Naive thymus-derived CD8-positive, alpha-beta T cell (primary cell): Measurements from ENCODE around the gene GEMIN5. TPM values are rescaled to one million over a fixed set of nuclear protein-coding genes. Genes with fewer than 3 reads are reported as not detected.

Experiments used
- ATAC-seq, 2 donors: fragments of 150-1000 bp; cut with Tn5 transposase in 1 of 2; sonication (Bioruptor Pico), chemical (Tn5 transposase) in 1 of 2; 1 replicate in 1 of 2; 2 replicates in 1 of 2; pipeline ENCODE4 v1.10.0; 2021; ENCODE audit warnings: mild to moderate bottlenecking in 2 of 2, moderate library complexity in 2 of 2
- POLR2A ChIA-PET: fragments of 350-600 bp; sonication (Branson Sonifier 250); formaldehyde crosslinking; loops from one replicate; lab custom pipeline; 2021; ENCODE audit warnings: antibody characterized with exemption; lab: Charles Lee
- DNase-seq, 10 donors: peaks; one replicate each; pipeline versions ENCODE4 v3.0.0 to v3.0.0-alpha.2; 2020 to 2022
- H3K27ac Mint-ChIP-seq, 10 donors: one replicate each; pipeline ENCODE4 v1.8.0; 2020 to 2022; ENCODE audit warnings: mild to moderate bottlenecking in 10 of 10, mixed read lengths in 10 of 10, moderate library complexity in 4 of 10, inconsistent platforms in 1 of 10
- H3K27me3 Mint-ChIP-seq, 5 donors: one replicate each; pipeline ENCODE4 v1.8.0; 2021 to 2022; ENCODE audit warnings: mixed read lengths in 5 of 5
- H3K36me3 Mint-ChIP-seq, 3 donors: one replicate each; pipeline ENCODE4 v1.8.0; 2020 to 2022; ENCODE audit warnings: mixed read lengths in 3 of 3, mild to moderate bottlenecking in 2 of 3, inconsistent platforms in 1 of 3
- H3K4me1 Mint-ChIP-seq, 4 donors: one replicate each; pipeline ENCODE4 v1.8.0; 2021 to 2022; ENCODE audit warnings: mixed read lengths in 4 of 4
- H3K4me3 Mint-ChIP-seq, 10 donors: one replicate each; pipeline ENCODE4 v1.8.0; 2020 to 2022; ENCODE audit warnings: mild to moderate bottlenecking in 10 of 10, mixed read lengths in 10 of 10, moderate library complexity in 6 of 10, inconsistent platforms in 1 of 10
- H3K9me3 Mint-ChIP-seq, 9 donors: one replicate each; pipeline ENCODE4 v1.8.0; 2020 to 2022; ENCODE audit warnings: mixed read lengths in 9 of 9, mild to moderate bottlenecking in 3 of 9, inconsistent platforms in 1 of 9, moderate library complexity in 1 of 9
- polyA plus RNA-seq, 3 donors: library from polyadenylated mRNA; unstranded; fragments of 300-500 nt; fragmentation: Illumina TruSeq; gene quantifications; one replicate each; pipeline ENCODE4 v1.2.3, GENCODE V29; 2021
- total RNA-seq, 8 experiments: library from RNA in 2 of 8; stranded (reverse) in 2 of 8; gene quantifications; one replicate each; pipeline ENCODE4 v1.2.3 and lab custom pipeline; 2021 to 2026

GEMIN5 gene
- total and polyA plus RNA-seq, 5 experiments from 2014 or later, result 6.2 to 18.7 (median 10.5) TPM

GRCh38 chr5:154851351-154851750 lies 86.7 kb downstream of the GEMIN5 start:
- Mint-ChIP-seq H3K4me1 (peaks cover 0 to 10% (median 4%) of the 10 kb centered on the region in 4 donors), H3K4me3 (no peak overlapping the region), H3K9me3 (no peaks in the 10 kb centered on the region), H3K27ac (no peak overlapping the region), H3K27me3 (no peaks in the 10 kb centered on the region), H3K36me3 (no peaks in the 10 kb centered on the region)
- DNase-seq (no peak), ATAC-seq (no peak)
- POLR2A ChIA-PET, result no interaction called here

DNA sequence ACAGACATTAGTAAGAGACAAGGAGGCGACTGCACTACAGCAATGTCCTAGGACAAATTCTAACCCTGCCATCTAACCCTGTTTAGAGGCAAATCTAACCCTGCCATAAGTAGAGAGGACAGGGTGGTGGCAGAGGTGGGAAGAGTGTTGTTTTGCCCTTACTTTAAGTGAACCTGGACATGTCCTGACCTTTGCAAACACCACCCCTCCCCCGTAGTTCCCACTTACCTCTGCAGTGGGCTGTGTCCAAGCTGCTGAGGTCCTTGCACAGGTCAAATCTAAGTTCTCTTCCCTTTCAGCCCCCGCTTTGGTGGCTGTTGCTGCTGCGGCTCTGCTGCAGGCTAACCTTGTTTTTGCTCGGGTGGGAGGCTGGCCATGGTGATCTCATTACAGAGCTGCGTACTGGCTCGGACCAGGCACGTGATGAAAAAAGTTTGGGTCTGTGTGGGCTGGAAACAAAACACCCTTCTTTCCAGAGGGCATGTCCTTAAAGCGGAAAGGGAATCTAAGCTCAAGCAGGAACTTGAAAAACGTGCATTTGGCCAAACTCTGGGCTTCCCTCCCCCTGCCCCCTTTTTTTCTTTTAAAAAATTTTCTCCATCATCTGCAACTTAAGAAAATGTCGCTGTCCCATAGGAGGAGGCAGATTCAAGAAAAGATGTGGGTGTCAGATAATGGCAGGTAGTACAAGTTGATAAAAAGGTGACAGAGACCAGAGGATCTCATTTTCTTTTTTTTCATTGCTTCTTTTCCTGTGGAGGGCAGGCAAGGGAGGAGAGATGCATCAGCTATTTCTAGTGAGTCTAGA lies 87.6 kb downstream of the GEMIN5 start, which contains the start of gene FAXDC2:
FAXDC2 (minus strand) TSS at position 349 of the 808 bp plus-strand sequence. CDS start 12,425 bp downstream, outside the sequence.
- H3K27ac Mint-ChIP-seq, result peak within 1 kb of the TSS in 3 of 10 donors; percentile 27 to 54 (median 41)
- POLR2A ChIA-PET, result no interaction called here
- no peaks in the 10 kb centered on the region for H3K36me3 Mint-ChIP-seq
- no peaks in the 10 kb centered on the region for H3K27me3 Mint-ChIP-seq
- peak within 1 kb of the TSS in 2 of 10 donors; percentile 3 to 37 for H3K4me3 Mint-ChIP-seq
- H3K4me1 Mint-ChIP-seq, result peaks cover 0 to 10% (median 4%) of the 10 kb centered on the region in 4 donors
- H3K9me3 Mint-ChIP-seq, result no peaks in the 10 kb centered on the region
- ATAC-seq (no peak), DNase-seq (no peak)

DNA sequence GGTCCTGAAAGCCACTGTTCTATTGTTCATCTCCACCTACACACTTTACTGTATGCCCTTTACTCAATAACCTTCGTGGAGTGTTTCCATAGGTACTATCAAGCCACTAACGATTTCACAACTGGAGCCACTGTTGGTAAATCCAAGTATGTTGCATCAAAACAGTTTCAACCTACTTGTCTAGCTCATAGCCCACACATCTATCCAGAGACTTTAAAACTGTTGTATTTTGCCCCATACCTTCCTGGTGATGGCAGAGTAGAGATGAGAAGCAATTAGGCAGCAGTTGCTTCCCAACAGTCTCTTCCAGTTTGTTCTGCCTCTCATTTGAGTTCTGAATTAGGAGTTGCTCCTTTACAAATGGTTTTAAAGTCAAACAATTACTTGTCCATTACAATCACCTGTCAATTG lies 88.2 kb downstream of the GEMIN5 start:
- ATAC-seq, result no peak
- peaks cover 0 to 10% (median 4%) of the 10 kb centered on the region in 4 donors for H3K4me1 Mint-ChIP-seq

DNA sequence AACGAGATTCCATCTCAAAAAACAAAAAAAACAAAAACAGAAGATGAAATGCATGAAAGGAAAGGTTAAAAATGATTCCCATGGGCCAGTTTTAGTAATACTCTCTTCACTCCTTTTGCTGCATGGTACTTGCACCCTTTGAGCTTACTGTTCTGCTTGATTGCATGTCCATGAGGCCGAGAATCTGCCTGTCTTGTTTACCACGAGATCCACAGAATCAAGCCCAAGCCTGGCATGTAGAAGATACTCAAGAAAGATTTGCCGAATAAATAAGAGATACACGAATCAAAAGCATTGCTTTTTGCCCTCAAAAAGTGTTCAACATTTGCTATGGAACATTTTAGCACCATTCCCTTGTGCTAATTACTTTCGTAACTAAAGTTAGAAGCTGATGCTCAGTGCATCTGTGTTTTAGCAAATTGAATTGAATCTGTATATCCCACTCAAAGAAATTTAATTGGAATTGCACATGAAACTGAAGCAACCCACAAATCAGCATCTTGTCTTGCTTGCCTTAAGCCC lies 88.7 kb downstream of the GEMIN5 start:
- H3K27me3 Mint-ChIP-seq, result no peaks in the 10 kb centered on the region
- no peaks in the 10 kb centered on the region for H3K36me3 Mint-ChIP-seq
- no peak overlapping the region for H3K4me3 Mint-ChIP-seq
- no peaks in the 10 kb centered on the region for H3K9me3 Mint-ChIP-seq
- H3K27ac Mint-ChIP-seq, result no peak overlapping the region
- no peak for ATAC-seq
- peaks cover 0 to 10% (median 4%) of the 10 kb centered on the region in 4 donors for H3K4me1 Mint-ChIP-seq
- POLR2A ChIA-PET, result no interaction called here
- no peak for DNase-seq

More for the DNA sequence above, 88.2 kb downstream of the GEMIN5 start:
- H3K9me3 Mint-ChIP-seq, result no peaks in the 10 kb centered on the region
- POLR2A ChIA-PET, result no interaction called here
- H3K36me3 Mint-ChIP-seq, result no peaks in the 10 kb centered on the region
- no peak overlapping the region for H3K27ac Mint-ChIP-seq
- H3K4me3 Mint-ChIP-seq, result no peak overlapping the region
- no peaks in the 10 kb centered on the region for H3K27me3 Mint-ChIP-seq
- DNase-seq, result no peak

- DNase-seq (no peak), ATAC-seq (no peak)
- Mint-ChIP-seq H3K4me1 (peaks cover 0 to 2% (median 0%) of the 10 kb centered on the region in 4 donors), H3K27ac (no peak overlapping the region), H3K9me3 (no peaks in the 10 kb centered on the region), H3K36me3 (no peaks in the 10 kb centered on the region), H3K4me3 (no peak overlapping the region), H3K27me3 (no peaks in the 10 kb centered on the region)
- POLR2A ChIA-PET, result no interaction called here
These were observed 93.2 kb downstream of the GEMIN5 start for GRCh38 chr5:154844809-154845208.

GRCh38 chr5:154842689-154843530 lies 95.1 kb downstream of the GEMIN5 start:
- no peak for ATAC-seq
- no peaks in the 10 kb centered on the region for H3K36me3 Mint-ChIP-seq
- peaks cover 0 to 4% (median 0%) of the 10 kb centered on the region in 4 donors for H3K4me1 Mint-ChIP-seq
- no peak overlapping the region for H3K27ac Mint-ChIP-seq
- no peak for DNase-seq
- H3K9me3 Mint-ChIP-seq, result no peaks in the 10 kb centered on the region
- H3K4me3 Mint-ChIP-seq, result no peak overlapping the region
- POLR2A ChIA-PET, result no interaction called here
- H3K27me3 Mint-ChIP-seq, result no peaks in the 10 kb centered on the region

DNA sequence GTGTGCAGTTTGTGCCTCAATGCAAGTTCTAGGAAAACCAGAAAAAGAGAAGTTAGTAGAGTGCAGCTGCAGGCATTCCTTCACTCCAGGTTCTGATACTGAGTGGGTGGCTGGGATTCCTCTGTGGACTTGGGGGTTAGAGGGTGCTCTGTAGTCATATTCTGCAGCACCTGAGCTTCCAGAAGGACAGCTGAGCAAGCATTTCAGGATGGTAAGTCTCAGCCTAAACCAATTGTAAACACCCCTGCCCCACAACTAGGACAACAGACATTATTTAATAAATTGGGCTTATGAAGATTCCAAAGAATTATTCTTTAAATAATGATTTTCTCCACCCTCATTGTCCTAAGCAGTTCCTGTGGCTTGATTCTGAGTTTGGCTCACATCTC lies 96.7 kb downstream of the GEMIN5 start:
- no peak for ATAC-seq
- Mint-ChIP-seq H3K4me3 (no peak overlapping the region), H3K27me3 (no peaks in the 10 kb centered on the region), H3K27ac (peak overlapping the region in 1 of 10 donors; percentile 8), H3K36me3 (no peaks in the 10 kb centered on the region), H3K4me1 (peaks cover 0 to 4% (median 0%) of the 10 kb centered on the region in 4 donors), H3K9me3 (no peaks in the 10 kb centered on the region)
- DNase-seq, result no peak
- POLR2A ChIA-PET, result interaction anchor here (0.7 to 1.7 kb wide), 2 partner anchors 9 to 16 kb away, joined by 3 to 7 read pairs; no protein-coding TSS in a partner anchor

DNA sequence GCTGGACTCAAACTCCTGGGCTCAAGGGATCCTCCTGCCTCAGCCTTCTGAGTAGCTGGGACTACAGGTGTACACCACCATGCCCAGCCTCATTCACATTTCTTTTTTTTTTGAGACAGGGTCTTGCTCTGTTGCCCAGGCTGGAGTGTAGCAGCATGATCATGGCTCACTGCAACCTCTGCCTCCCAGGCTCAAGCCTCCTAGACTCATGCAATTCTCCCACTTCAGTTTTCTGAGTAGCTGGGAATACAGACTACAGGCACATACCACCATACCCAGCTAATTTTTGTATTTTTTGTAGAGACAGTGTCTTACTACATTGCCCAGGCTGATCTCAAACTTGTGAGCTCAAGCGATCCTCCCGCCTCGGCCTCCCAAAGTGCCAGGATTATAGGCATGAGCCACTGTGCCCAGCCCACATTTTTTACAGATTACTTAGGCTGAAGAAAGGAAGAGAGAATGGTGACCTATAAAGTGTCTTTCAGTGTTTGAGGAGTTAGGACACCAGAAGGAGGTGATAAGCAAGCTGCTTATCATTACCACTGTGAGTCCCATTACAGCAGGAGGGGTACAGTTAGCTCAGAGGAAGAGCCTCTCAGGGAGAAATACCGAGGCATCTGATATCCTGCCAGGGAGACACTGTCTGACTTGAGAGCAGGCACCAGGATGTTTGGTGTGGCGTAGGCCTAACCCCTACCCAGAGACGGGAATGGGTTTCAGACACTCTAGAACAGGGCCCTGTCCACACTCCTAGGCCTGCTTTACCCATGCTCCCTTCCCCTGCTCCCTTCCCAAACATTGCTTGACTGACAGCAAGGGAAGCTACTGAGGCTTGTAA lies 97.4 kb downstream of the GEMIN5 start:
- H3K36me3 Mint-ChIP-seq, result no peaks in the 10 kb centered on the region

More for the DNA sequence above, 97.4 kb downstream of the GEMIN5 start:
- POLR2A ChIA-PET, result interaction anchor here (1.7 kb wide), 1 partner anchor 17 kb away, joined by 7 read pairs; no protein-coding TSS in a partner anchor
- H3K4me1 Mint-ChIP-seq, result peaks cover 0 to 4% (median 0%) of the 10 kb centered on the region in 4 donors
- no peaks in the 10 kb centered on the region for H3K27me3 Mint-ChIP-seq
- H3K9me3 Mint-ChIP-seq, result no peaks in the 10 kb centered on the region
- H3K27ac Mint-ChIP-seq, result peak overlapping the region in 2 of 10 donors; percentile 15 to 67
- H3K4me3 Mint-ChIP-seq, result no peak overlapping the region
- ATAC-seq (no peak), DNase-seq (no peak)

Other genes starting within 250 kb of the GEMIN5 start
- 100 to 1,000 TPM; 177 to 180 TPM for gene LARP1, start 182.8 kb downstream of the GEMIN5 start, total RNA-seq
- 10 to 100 TPM; 10.9 to 29.4 (median 13.8) TPM for gene LARP1, start 182.8 kb downstream of the GEMIN5 start, polyA plus RNA-seq
- gene FAXDC2, start 87.6 kb downstream of the GEMIN5 start, total RNA-seq, result under 1 TPM; 0.22 to 0.86 TPM
- gene FAXDC2, start 87.6 kb downstream of the GEMIN5 start, polyA plus RNA-seq, result under 1 TPM in 2 of 3 donors, not detected in 1; 0.34 to 0.67 TPM
- gene CNOT8, start 79.6 kb downstream of the GEMIN5 start, total RNA-seq, result 100 to 1,000 TPM; 112 to 116 TPM
- 100 to 1,000 TPM; 134 to 157 (median 153) TPM for gene CNOT8, start 79.6 kb downstream of the GEMIN5 start, polyA plus RNA-seq
- 10 to 100 TPM; 25.6 to 27.2 TPM for gene MRPL22, start 2.9 kb upstream of the GEMIN5 start, total RNA-seq
- 100 to 1,000 TPM in 1 of 3 donors, 10 to 100 TPM in 2; 71.8 to 108 (median 88.8) TPM for gene MRPL22, start 2.9 kb upstream of the GEMIN5 start, polyA plus RNA-seq
- not detected for gene KIF4B, start 75.5 kb upstream of the GEMIN5 start, total RNA-seq
- gene KIF4B, start 75.5 kb upstream of the GEMIN5 start, polyA plus RNA-seq, result not detected